Measurements from ENCODE around the gene MIDN.

Gene MIDN

DNA sequence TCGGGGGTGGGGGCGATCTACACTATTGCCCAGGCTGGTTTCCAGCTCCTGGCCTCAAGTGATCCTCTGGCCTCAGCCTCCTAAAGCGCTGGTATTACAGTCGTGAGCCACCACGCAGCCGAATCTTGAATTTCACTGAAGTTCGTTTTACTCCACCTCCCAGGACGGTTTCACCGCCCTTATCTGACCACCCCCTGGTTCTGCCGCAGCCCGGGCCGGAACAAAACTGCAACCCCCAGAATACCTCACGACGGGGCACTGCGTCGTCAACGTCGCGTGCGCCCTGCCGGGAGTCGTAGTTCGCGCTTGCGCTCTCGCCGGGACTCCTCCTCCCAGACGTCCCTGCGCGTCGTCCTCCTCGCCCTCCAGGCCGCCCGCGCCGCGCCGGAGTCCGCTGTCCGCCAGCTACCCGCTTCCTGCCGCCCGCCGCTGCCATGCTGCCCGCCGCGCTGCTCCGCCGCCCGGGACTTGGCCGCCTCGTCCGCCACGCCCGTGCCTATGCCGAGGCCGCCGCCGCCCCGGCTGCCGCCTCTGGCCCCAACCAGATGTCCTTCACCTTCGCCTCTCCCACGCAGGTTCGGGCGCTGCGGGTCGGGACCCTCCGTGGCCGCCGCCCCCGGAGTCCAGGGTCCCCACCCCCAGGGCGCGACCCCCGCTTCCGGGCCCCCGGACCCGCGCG lies 6.8 kb upstream of the MIDN start, which contains the start of gene ATP5F1D (continued):
- TF ChIP-seq, protein P1, sequence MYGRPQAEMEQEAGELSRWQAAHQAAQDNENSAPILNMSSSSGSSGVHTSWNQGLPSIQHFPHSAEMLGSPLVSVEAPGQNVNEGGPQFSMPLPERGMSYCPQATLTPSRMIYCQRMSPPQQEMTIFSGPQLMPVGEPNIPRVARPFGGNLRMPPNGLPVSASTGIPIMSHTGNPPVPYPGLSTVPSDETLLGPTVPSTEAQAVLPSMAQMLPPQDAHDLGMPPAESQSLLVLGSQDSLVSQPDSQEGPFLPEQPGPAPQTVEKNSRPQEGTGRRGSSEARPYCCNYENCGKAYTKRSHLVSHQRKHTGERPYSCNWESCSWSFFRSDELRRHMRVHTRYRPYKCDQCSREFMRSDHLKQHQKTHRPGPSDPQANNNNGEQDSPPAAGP (tag by site-specific recombination; IDR thresholded peaks at IDR 0.05), result peak; percentile 66
- TF ChIP-seq ZBTB8A (tag by site-specific recombination; IDR thresholded peaks at IDR 0.05), result peak; percentile 60
- TF ChIP-seq PRDM10 (tag by site-specific recombination; IDR thresholded peaks at IDR 0.05), result peak; percentile 84
- TF ChIP-seq ZNF140 (tag by site-specific recombination; IDR thresholded peaks at IDR 0.05), result no peak
- peak; percentile 55; the same call in 1 of the 2 replicates for TF ChIP-seq YY1 (tag by site-specific recombination; IDR thresholded peaks at IDR 0.05)
- TF ChIP-seq ZNF629 (tag by site-specific recombination; IDR thresholded peaks at IDR 0.05), result peak; percentile 66; the same call in 1 of the 2 replicates
- TF ChIP-seq PATZ1 (tag by site-specific recombination; IDR thresholded peaks at IDR 0.05), result peak; percentile 74
- TF ChIP-seq ZNF837 (tag by site-specific recombination; IDR thresholded peaks at IDR 0.05), result no peak
- TF ChIP-seq ZNF37A (tag by site-specific recombination; IDR thresholded peaks at IDR 0.05), result no peak
- TF ChIP-seq ZEB2 (tag by site-specific recombination; IDR thresholded peaks at IDR 0.05), result peak; percentile 73; the same call in 1 of the 2 replicates
- no peak for TF ChIP-seq ZSCAN4 (tag by site-specific recombination; IDR thresholded peaks at IDR 0.05)
- no peak for TF ChIP-seq ZNF266 (tag by site-specific recombination; IDR thresholded peaks at IDR 0.05; ENCODE audit: low read depth)
- TF ChIP-seq SP7 (tag by site-specific recombination; IDR thresholded peaks at IDR 0.05), result peak; percentile 47
- TF ChIP-seq, protein P2, sequence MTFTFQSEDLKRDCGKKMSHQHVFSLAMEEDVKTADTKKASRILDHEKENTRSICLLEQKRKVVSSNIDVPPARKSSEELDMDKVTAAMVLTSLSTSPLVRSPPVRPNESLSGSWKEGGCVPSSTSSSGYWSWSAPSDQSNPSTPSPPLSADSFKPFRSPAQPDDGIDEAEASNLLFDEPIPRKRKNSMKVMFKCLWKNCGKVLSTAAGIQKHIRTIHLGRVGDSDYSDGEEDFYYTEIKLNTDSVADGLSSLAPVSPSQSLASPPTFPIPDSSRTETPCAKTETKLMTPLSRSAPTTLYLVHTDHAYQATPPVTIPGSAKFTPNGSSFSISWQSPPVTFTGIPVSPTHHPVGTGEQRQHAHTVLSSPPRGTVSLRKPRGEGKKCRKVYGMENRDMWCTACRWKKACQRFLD (tag by site-specific recombination; IDR thresholded peaks at IDR 0.05), result no peak
- TF ChIP-seq, protein P3, sequence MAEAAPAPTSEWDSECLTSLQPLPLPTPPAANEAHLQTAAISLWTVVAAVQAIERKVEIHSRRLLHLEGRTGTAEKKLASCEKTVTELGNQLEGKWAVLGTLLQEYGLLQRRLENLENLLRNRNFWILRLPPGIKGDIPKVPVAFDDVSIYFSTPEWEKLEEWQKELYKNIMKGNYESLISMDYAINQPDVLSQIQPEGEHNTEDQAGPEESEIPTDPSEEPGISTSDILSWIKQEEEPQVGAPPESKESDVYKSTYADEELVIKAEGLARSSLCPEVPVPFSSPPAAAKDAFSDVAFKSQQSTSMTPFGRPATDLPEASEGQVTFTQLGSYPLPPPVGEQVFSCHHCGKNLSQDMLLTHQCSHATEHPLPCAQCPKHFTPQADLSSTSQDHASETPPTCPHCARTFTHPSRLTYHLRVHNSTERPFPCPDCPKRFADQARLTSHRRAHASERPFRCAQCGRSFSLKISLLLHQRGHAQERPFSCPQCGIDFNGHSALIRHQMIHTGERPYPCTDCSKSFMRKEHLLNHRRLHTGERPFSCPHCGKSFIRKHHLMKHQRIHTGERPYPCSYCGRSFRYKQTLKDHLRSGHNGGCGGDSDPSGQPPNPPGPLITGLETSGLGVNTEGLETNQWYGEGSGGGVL (tag by site-specific recombination; IDR thresholded peaks at IDR 0.05), result no peak
- peak; percentile 81 for TF ChIP-seq ZBTB26 (tag by site-specific recombination; optimal IDR thresholded peaks at IDR 0.05)
- peak; percentile 88 for TF ChIP-seq SP3 (tag by site-specific recombination; IDR thresholded peaks at IDR 0.05)
